ENCODE measurements around the gene RFX3. TPM values are rescaled to one million over a fixed set of nuclear protein-coding genes. Genes with fewer than 3 reads are reported as not detected.

The RFX3 gene
- total RNA-seq, 1 experiment from 2014 or later: 9.9 TPM

GRCh38 chr9:3398232-3398648 lies 127.6 kb downstream of the RFX3 start:
- Histone ChIP-seq H3K9me3 (ENCODE audit: control insufficient read depth, low read depth, low read length) (no peaks in the 10 kb centered on the region), H3K18ac (ENCODE audit: insufficient read length, low read depth, low read length) (no peak overlapping the region), H2BK5ac (ENCODE audit: insufficient read length, low read length) (no peak overlapping the region), H3K4me2 (ENCODE audit: insufficient read depth, insufficient read length, low read length) (no peak overlapping the region), H2BK20ac (ENCODE audit: low read depth, low read length, poor library complexity, severe bottlenecking) (no peak overlapping the region), H3T11ph (ENCODE audit: low read length) (no peak overlapping the region), H3K4me1 (ENCODE audit: insufficient read depth, low read length) (peaks cover 7% of the 10 kb centered on the region; the same call in 1 of the 2 replicates), H4K20me1 (ENCODE audit: control insufficient read depth, insufficient read depth, insufficient read length) (no peaks in the 10 kb centered on the region), H3K56ac (ENCODE audit: insufficient read length, low read depth, low read length) (no peak overlapping the region), H3K27me3 (ENCODE audit: insufficient read depth, low read length) (no peaks in the 10 kb centered on the region), H2BK12ac (ENCODE audit: insufficient read length, low read depth, low read length) (no peak overlapping the region), H2BK15ac (ENCODE audit: low read depth, low read length) (no peak overlapping the region), H3K23me2 (ENCODE audit: insufficient read length, low read depth, low read length, poor library complexity, severe bottlenecking) (no peaks in the 10 kb centered on the region), H3K23ac (ENCODE audit: insufficient read length, low read depth, low read length) (no peak overlapping the region), H3K79me2 (ENCODE audit: insufficient read depth, low read length) (no peaks in the 10 kb centered on the region), H2AK5ac (ENCODE audit: insufficient read length, low read length) (no peak overlapping the region), H4K5ac (ENCODE audit: insufficient read length, low read depth, low read length) (no peak overlapping the region), H2BK120ac (ENCODE audit: low read depth, low read length, poor library complexity, severe bottlenecking) (no peak overlapping the region), H2AFZ (ENCODE audit: low read length) (no peak overlapping the region), H4K91ac (ENCODE audit: insufficient read length, low read depth, low read length) (no peak overlapping the region), H3K14ac (ENCODE audit: insufficient read depth, low read length) (no peak overlapping the region), H4K8ac (replicated peaks; ENCODE audit: insufficient read length, low read depth, low read length) (no peak overlapping the region), H3K4ac (ENCODE audit: low read depth, low read length) (no peak overlapping the region), H3K9ac (ENCODE audit: extremely low read depth, insufficient read length, low read length) (no peak overlapping the region), H3K79me1 (ENCODE audit: insufficient read depth, low read depth, low read length, poor library complexity, severe bottlenecking) (no peaks in the 10 kb centered on the region), H3K27ac (ENCODE audit: insufficient read length, low read depth, low read length) (no peak overlapping the region)
- Mint-ChIP-seq H3K27ac (peak overlapping the region; percentile 49 to 80 (median 58); a peak in 3 of 7 replicates), H3K36me3 (ENCODE audit: insufficient read depth in 1 of 3, low read depth in 3 of 3) (peaks cover 0 to 10% (median 0%) of the 10 kb centered on the region in 3 experiments; a peak in 2 of 7 replicates), H3K4me1 (peaks cover 21 to 22% of the 10 kb centered on the region in 2 experiments), H3K27me3 (ENCODE audit: low read depth) (no peaks in the 10 kb centered on the region), H3K4me3 (no peak overlapping the region), H3K9me3 (no peaks in the 10 kb centered on the region)
- TF ChIP-seq CTCF (conservative IDR thresholded peaks at IDR 0.05): no peak
- WGBS (ENCODE audit: extremely low coverage, insufficient read length, low lambda C conversion rate): no CpG with 5 or more reads among the region's 2 CpGs
- DNase-seq: no peak

Measured in H9 (cell line).